Panc1 (cell line): ENCODE results near the gene C11orf16. TPM values are rescaled to one million over a fixed set of nuclear protein-coding genes. Genes with fewer than 3 reads are reported as not detected.

Experiments used
- ATAC-seq: fragments of 200-7000 bp; cut with Tn5 transposase; 2 replicates; pipeline ENCODE4 v1.9.1; 2020; ENCODE audit warnings: mild to moderate bottlenecking, moderate library complexity
- BruUV-seq: library from RNA; stranded (reverse); fragments of 400-500 nt; replicated peaks from 2 replicates; lab custom pipeline; 2021; lab: Mats Ljungman, UMichigan
- CTCF ChIA-PET: fragments of 300-600 bp; sonication (Branson Sonifier 250); formaldehyde crosslinking; loops from one replicate; lab custom pipeline; 2022; ENCODE audit warnings: antibody characterized with exemption; lab: Charles Lee
- POLR2A ChIA-PET: fragments of 300-600 bp; sonication (Branson Sonifier 250); formaldehyde crosslinking; loops from one replicate; lab custom pipeline; 2022; ENCODE audit warnings: antibody characterized with exemption; lab: Charles Lee
- DNase-seq: peaks from one replicate; pipeline ENCODE4 v3.0.0-alpha.2; 2010; ENCODE audit warnings: low read depth, low spot score
- H3K27ac ChIP-seq: 2 replicates; pipeline ENCODE4 v1.5.1; 2011; ENCODE audit warnings: mild to moderate bottlenecking, low read length, inconsistent platforms
- H3K27me3 ChIP-seq: fragments of 200-500 bp; sonication (Bioruptor generic); 2 replicates; pipeline ENCODE4 v1.6.0; 2014; ENCODE audit warnings: low read length, inconsistent platforms; ENCODE audit not compliant: control insufficient read depth, insufficient read depth
- H3K36me3 ChIP-seq: fragments of 200-500 bp; sonication (Bioruptor generic); 2 replicates; pipeline ENCODE4 v1.5.1; 2014; ENCODE audit warnings: inconsistent platforms, mild to moderate bottlenecking, low read length, moderate library complexity; ENCODE audit not compliant: control insufficient read depth, insufficient read depth
- H3K4me1 ChIP-seq: 2 replicates; pipeline ENCODE4 v1.5.1; 2011; ENCODE audit warnings: inconsistent platforms, mild to moderate bottlenecking, low read length, moderate library complexity; ENCODE audit not compliant: control insufficient read depth, insufficient read depth
- H3K4me3 ChIP-seq, 2 experiments: 2 replicates each; pipeline ENCODE4 v1.5.1; 2011 to 2012; ENCODE audit warnings: low read depth in 2 of 2, low read length in 2 of 2, mild to moderate bottlenecking in 2 of 2, inconsistent platforms in 1 of 2, moderate library complexity in 1 of 2
- H3K9me3 ChIP-seq: fragments of 200-500 bp; sonication (Bioruptor generic); 2 replicates; pipeline ENCODE4 v1.5.1; 2014; ENCODE audit warnings: low read depth, mild to moderate bottlenecking, inconsistent platforms, low read length, moderate library complexity; ENCODE audit not compliant: control insufficient read depth, insufficient read depth
- CTCF ChIP-seq: fragments of 450-650 bp; IDR thresholded peaks from 2 replicates; pipeline ENCODE4 v1.5.1; 2017; ENCODE audit warnings: mild to moderate bottlenecking
- POLR2AphosphoS5 ChIP-seq: IDR thresholded peaks from 2 replicates; pipeline ENCODE4 v1.6.1; 2012; ENCODE audit warnings: mild to moderate bottlenecking, low read depth, low read length, moderate library complexity
- SIN3A ChIP-seq: IDR thresholded peaks from 2 replicates; pipeline ENCODE4 v1.6.1; 2012; ENCODE audit warnings: low read depth, mild to moderate bottlenecking, low read length, moderate library complexity, borderline replicate concordance; ENCODE audit not compliant: insufficient read depth
- TCF7L2 ChIP-seq: IDR thresholded peaks from 2 replicates; pipeline ENCODE4 v1.6.1; 2011; ENCODE audit warnings: mild to moderate bottlenecking, low read depth, low read length, inconsistent platforms
- in situ Hi-C: cut with HindIII; loops from 2 replicates; pipeline ENCODE4 v1.10.0; 2016; ENCODE audit warnings: low sequenced_read_pairs, low pct_unique_long_range_greater_than_20kb
- intact Hi-C: fragments of 100-400 bp; cut with micrococcal nuclease; formaldehyde crosslinking; loops from one replicate; pipeline ENCODE4 v1.10.0; 2022; ENCODE audit not compliant: unreplicated experiment
- total RNA-seq: library from RNA; stranded (reverse); gene quantifications from one replicate; pipeline ENCODE4 v1.2.1, GENCODE V29; 2021; ENCODE audit not compliant: unreplicated experiment
- TF ChIP-seq, protein P1 (sequence below), 2 experiments: IDR thresholded peaks; 2 replicates each; pipeline ENCODE4 v1.6.1; 2011 to 2012; ENCODE audit warnings: low read depth in 2 of 2, control low read depth in 1 of 2, low read length in 1 of 2, mild to moderate bottlenecking in 1 of 2, moderate library complexity in 1 of 2; ENCODE audit not compliant: insufficient read depth in 1 of 2

Gene C11orf16
- total RNA-seq, 1 experiment from 2014 or later = 0.15 TPM

DNA sequence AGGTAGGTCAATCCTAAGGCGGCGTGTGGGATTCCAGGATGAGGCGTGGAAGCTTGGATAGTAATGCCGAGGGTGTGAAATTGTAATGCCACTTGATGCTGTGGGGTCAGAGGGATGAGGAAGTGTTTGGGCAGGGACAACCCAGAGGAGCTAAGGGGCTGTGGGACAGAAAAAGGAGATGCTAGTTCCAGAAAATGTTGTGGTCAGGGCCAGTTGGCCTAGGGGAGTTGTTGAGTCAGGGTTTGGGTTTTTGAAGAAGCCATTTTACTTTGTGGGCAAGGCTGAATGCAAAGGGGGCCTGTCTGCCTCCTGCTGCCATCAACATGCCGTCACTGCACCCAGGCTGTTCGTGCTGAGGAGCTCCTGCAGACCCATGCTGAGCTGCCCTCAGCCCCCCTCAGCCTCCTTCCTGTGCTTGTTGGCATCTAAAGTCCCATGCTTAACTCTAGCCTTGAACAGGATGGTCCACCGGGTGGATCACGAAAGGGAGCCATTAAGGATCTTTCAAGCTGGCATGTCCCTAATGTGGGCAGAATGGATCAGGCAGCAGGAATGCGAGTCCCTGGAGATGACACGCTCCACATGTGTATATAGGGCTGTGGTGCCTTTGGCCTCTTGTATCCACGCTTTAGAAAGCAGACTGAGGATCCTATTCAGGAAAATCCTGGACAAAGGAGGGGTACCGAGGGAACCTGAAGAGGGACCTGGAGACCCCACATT, 2.1 kb downstream of the C11orf16 start:
- intact Hi-C loops (no loop called here), in situ Hi-C loops (no loop called here)
- Histone ChIP-seq H3K4me3 (no peak overlapping the region), H3K27me3 (no peaks in the 10 kb centered on the region), H3K27ac (no peak overlapping the region), H3K36me3 (no peaks in the 10 kb centered on the region), H3K4me1 (no peaks in the 10 kb centered on the region; the same call in 1 of the 2 replicates), H3K9me3 (no peaks in the 10 kb centered on the region)
- DNase-seq (no peak), ATAC-seq (no peak)
- CTCF ChIA-PET = no interaction called here
- POLR2A ChIA-PET = interaction anchor here (0.6 kb wide), 1 partner anchor 109 kb away, joined by 3 read pairs; no protein-coding TSS in a partner anchor
- TF ChIP-seq SIN3A (no peak), TCF7L2 (no peak), CTCF (no peak), POLR2AphosphoS5 (no peak)
- TF ChIP-seq, protein P1, sequence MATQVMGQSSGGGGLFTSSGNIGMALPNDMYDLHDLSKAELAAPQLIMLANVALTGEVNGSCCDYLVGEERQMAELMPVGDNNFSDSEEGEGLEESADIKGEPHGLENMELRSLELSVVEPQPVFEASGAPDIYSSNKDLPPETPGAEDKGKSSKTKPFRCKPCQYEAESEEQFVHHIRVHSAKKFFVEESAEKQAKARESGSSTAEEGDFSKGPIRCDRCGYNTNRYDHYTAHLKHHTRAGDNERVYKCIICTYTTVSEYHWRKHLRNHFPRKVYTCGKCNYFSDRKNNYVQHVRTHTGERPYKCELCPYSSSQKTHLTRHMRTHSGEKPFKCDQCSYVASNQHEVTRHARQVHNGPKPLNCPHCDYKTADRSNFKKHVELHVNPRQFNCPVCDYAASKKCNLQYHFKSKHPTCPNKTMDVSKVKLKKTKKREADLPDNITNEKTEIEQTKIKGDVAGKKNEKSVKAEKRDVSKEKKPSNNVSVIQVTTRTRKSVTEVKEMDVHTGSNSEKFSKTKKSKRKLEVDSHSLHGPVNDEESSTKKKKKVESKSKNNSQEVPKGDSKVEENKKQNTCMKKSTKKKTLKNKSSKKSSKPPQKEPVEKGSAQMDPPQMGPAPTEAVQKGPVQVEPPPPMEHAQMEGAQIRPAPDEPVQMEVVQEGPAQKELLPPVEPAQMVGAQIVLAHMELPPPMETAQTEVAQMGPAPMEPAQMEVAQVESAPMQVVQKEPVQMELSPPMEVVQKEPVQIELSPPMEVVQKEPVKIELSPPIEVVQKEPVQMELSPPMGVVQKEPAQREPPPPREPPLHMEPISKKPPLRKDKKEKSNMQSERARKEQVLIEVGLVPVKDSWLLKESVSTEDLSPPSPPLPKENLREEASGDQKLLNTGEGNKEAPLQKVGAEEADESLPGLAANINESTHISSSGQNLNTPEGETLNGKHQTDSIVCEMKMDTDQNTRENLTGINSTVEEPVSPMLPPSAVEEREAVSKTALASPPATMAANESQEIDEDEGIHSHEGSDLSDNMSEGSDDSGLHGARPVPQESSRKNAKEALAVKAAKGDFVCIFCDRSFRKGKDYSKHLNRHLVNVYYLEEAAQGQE (IDR thresholded peaks at IDR 0.05; ENCODE audit: insufficient read depth in 1 of 2, low read depth in 2 of 2, low read length in 1 of 2) = no peak
- no TSS peak for BruUV-seq

GRCh38 chr11:8928981-8929615, 3.6 kb downstream of the C11orf16 start:
- H3K4me1 ChIP-seq = no peaks in the 10 kb centered on the region; the same call in 1 of the 2 replicates
- ChIA-PET CTCF (interaction anchor here (0.7 kb wide), 1 partner anchor 14 kb away, joined by 3 read pairs; no protein-coding TSS in a partner anchor), POLR2A (interaction anchor here (0.7 kb wide), 1 partner anchor 39 kb away, joined by 6 read pairs; no protein-coding TSS in a partner anchor)
- TF ChIP-seq SIN3A = no peak
- no peak for TF ChIP-seq CTCF
- TF ChIP-seq TCF7L2 = no peak
- TF ChIP-seq, protein P1 (IDR thresholded peaks at IDR 0.05; ENCODE audit: insufficient read depth in 1 of 2, low read depth in 2 of 2, low read length in 1 of 2) = no peak
- no peak for TF ChIP-seq POLR2AphosphoS5
- H3K27me3 ChIP-seq = no peaks in the 10 kb centered on the region
- DNase-seq = no peak
- no peak overlapping the region for H3K27ac ChIP-seq
- intact Hi-C loops (no loop called here), in situ Hi-C loops (no loop called here)
- H3K36me3 ChIP-seq = no peaks in the 10 kb centered on the region
- H3K9me3 ChIP-seq = no peaks in the 10 kb centered on the region
- no peak overlapping the region for H3K4me3 ChIP-seq
- no TSS peak for BruUV-seq
- no peak for ATAC-seq
